K562 (cell line): ENCODE measurements around the gene NDFIP1. TPM values are rescaled to one million over a fixed set of nuclear protein-coding genes. Genes with fewer than 3 reads are reported as not detected.

ENCODE experiments used
- ATAC-seq: fragments of 200-7000 bp; cut with Tn5 transposase; 3 replicates; pipeline ENCODE4 v1.9.1; 2020; ENCODE audit warnings: moderate library complexity
- BruUV-seq: library from RNA; stranded (reverse); fragments of 400-500 nt; replicated peaks from 2 replicates; lab custom pipeline; 2021; lab: Mats Ljungman, UMichigan
- CTCF ChIA-PET: fragments of 300-600 bp; formaldehyde crosslinking; extraction: SDS; loops from one replicate; lab custom pipeline; 2021; ENCODE audit warnings: low intra/inter-chr PET ratio; lab: Yijun Ruan, JAX
- POLR2A ChIA-PET: fragments of 300-600, 350-650 bp; sonication (Branson Sonifier 250); formaldehyde crosslinking; extraction: SDS; loops from one replicate; lab custom pipeline; 2021; ENCODE audit warnings: antibody characterized with exemption, inconsistent platforms; lab: Yijun Ruan, JAX
- DNase-seq, 4 experiments: peaks; one replicate each; pipeline versions ENCODE4 v3.0.0 to v3.0.0-alpha.2; 2011 to 2018; ENCODE audit warnings: low spot score in 3 of 4, mixed read lengths in 3 of 4; ENCODE audit errors: extremely low read depth in 1 of 4
- FAIRE-seq: peaks from 2 replicates; lab custom pipeline; 2011; peaks lifted over from hg19 to GRCh38; lab: Jason Lieb, UNC
- H2AFZ ChIP-seq: 2 replicates; pipeline ENCODE4 v1.6.0; 2011; ENCODE audit warnings: low read depth, low read length, control low read depth, inconsistent platforms
- H3K27ac ChIP-seq: fragments of 200-600 bp; 3 replicates; pipeline ENCODE4 v1.8.0; 2011; ENCODE audit warnings: low read depth, mild to moderate bottlenecking, control low read depth, inconsistent platforms, low read length, moderate library complexity, mixed read lengths; ENCODE audit errors: extremely low read depth
- H3K27me3 ChIP-seq, 2 experiments: fragments of 300-600 bp in 1 of 2; 2 replicates in 1 of 2; 3 replicates in 1 of 2; pipeline versions ENCODE4 v1.6.0 to v1.8.0; 2011; ENCODE audit warnings: inconsistent platforms in 2 of 2, low read length in 2 of 2, mild to moderate bottlenecking in 1 of 2, mixed read lengths in 1 of 2, moderate library complexity in 1 of 2; ENCODE audit not compliant: control insufficient read depth in 2 of 2, insufficient read depth in 2 of 2
- H3K36me3 ChIP-seq: fragments of 300-600 bp; 3 replicates; pipeline ENCODE4 v1.8.0; 2011; ENCODE audit warnings: mild to moderate bottlenecking, low read length, inconsistent platforms; ENCODE audit not compliant: control insufficient read depth, insufficient read depth
- H3K4me1 ChIP-seq, 2 experiments: fragments of 200-600 bp in 1 of 2; replicated peaks in 1 of 2; 2 replicates in 1 of 2; 3 replicates in 1 of 2; pipeline versions ENCODE4 v1.5.1 to v1.8.0; 2011; ENCODE audit warnings: inconsistent platforms in 2 of 2, low read length in 2 of 2, mild to moderate bottlenecking in 1 of 2, mixed read lengths in 1 of 2, moderate library complexity in 1 of 2; ENCODE audit not compliant: control insufficient read depth in 2 of 2, insufficient read depth in 2 of 2
- H3K4me2 ChIP-seq: 2 replicates; pipeline ENCODE4 v1.6.1; 2011; ENCODE audit warnings: low read length, control low read depth, inconsistent platforms, mixed read lengths; ENCODE audit not compliant: insufficient read depth
- H3K4me3 ChIP-seq: fragments of 200-600 bp; sonication (generic), shearing (Covaris generic); 2 replicates; pipeline ENCODE4 v1.5.1; 2016; ENCODE audit warnings: control low read depth, inconsistent platforms
- H3K79me2 ChIP-seq: fragments of 200-600 bp; 3 replicates; pipeline ENCODE4 v1.8.0; 2011; ENCODE audit warnings: low read length, inconsistent platforms; ENCODE audit not compliant: control insufficient read depth, insufficient read depth
- H3K9ac ChIP-seq, 2 experiments: 2 replicates each; pipeline versions ENCODE4 v1.6.0 to v1.6.1; 2011; ENCODE audit warnings: low read depth in 2 of 2, low read length in 2 of 2, control low read depth in 1 of 2, inconsistent platforms in 1 of 2, mild to moderate bottlenecking in 1 of 2, mixed read lengths in 1 of 2; ENCODE audit not compliant: insufficient read depth in 1 of 2
- H3K9me1 ChIP-seq: one replicate; pipeline ENCODE4 v1.6.0; 2011; ENCODE audit warnings: inconsistent platforms, mild to moderate bottlenecking, low read length, moderate library complexity; ENCODE audit not compliant: control insufficient read depth, insufficient read depth
- H3K9me3 ChIP-seq: replicated peaks from 2 replicates; pipeline ENCODE4 v1.5.1; 2011; ENCODE audit warnings: low read depth, low read length, inconsistent platforms; ENCODE audit not compliant: control insufficient read depth, insufficient read depth
- H4K20me1 ChIP-seq: replicated peaks from 2 replicates; pipeline ENCODE4 v1.6.1; 2011; ENCODE audit warnings: low read length, inconsistent platforms, mixed read lengths; ENCODE audit not compliant: control insufficient read depth, insufficient read depth
- ZHX1 ChIP-seq: fragments of 150-350 bp; conservative IDR thresholded peaks from 2 replicates; pipeline ENCODE4 v1.6.1; 2014; ENCODE audit warnings: low read length
- ZNF764 ChIP-seq: fragments of 250-450 bp; sonication (Bioruptor Pico); IDR thresholded peaks from 2 replicates; pipeline ENCODE4 v1.4.0; 2020; ENCODE audit warnings: low read depth, mild to moderate bottlenecking, moderate library complexity
- WGBS: fragments of 100-300 bp; shearing (Covaris generic); methylation state at CpG from one replicate; pipeline ENCODE4 v1.1.6; 2016; ENCODE audit warnings: low coverage, mixed read lengths; ENCODE audit not compliant: insufficient coverage; ENCODE audit errors: missing lambda C conversion rate; 5-methylcytosine and 5-hydroxymethylcytosine counted together
- in situ Hi-C: fragments of 300-500 bp; cut with MboI; formaldehyde crosslinking; loops from 4 replicates; pipeline ENCODE4 v1.15.0; 2018; ENCODE audit warnings: inconsistent platforms, mixed read lengths
- intact Hi-C: fragments of 100-400 bp; cut with micrococcal nuclease; formaldehyde crosslinking; loops from 2 replicates; pipeline ENCODE4 v1.14.2; 2022
- polyA plus RNA-seq, 8 experiments: library from polyadenylated mRNA; depleted of rRNA in 4 of 8; stranded (reverse) in 5 of 8; unstranded in 3 of 8; fragments of >200 nt; fragmentation: Nextera tagmentation in 2 of 8; fragmentation: Illumina TruSeq in 1 of 8; extraction: Ambion mirVana in 2 of 8; extraction: Trizol in 1 of 8; gene quantifications; 2 replicates each; pipeline versions ENCODE4 v1.2.1 to v1.2.3, GENCODE V29; 2011 to 2014; ENCODE audit warnings: inconsistent platforms in 1 of 8, missing spikeins in 1 of 8
- total RNA-seq, 7 experiments: library from RNA; depleted of rRNA in 6 of 7; stranded (reverse); fragments of >200 nt in 6 of 7; fragmentation: Illumina TruSeq in 2 of 7; extraction: Trizol in 2 of 7; gene quantifications; 2 replicates each; pipeline versions ENCODE4 v1.2.1 to v1.2.3, GENCODE V29; 2011 to 2021; ENCODE audit warnings: low replicate concordance in 1 of 7

Gene NDFIP1
- total and polyA plus RNA-seq, 9 of the 15 experiments (the other 6 are each of a cell fraction or from before 2014, with no cell fraction given), result 5.3 to 37.5 (median 31.9) TPM

DNA sequence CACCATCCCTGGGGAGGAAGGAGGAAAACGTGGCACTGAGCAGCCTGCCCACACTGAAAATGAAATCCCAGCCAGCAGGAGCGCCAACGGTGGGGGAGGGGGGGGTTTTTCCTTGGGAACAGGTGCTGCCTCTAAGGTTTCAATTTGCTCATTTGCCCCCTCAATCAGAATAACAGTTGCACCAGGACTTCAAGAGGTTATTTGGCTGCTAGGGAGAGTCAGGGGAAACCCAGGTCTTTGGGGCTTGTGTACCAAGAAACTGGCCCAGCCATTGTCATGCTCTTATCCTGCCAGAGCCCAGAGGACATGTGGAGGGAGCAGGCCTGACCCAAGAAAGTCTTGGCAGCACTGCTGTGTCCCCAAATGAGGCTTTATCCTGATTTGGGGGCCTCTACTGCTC, 66.5 kb downstream of the NDFIP1 start:
- Histone ChIP-seq H3K79me2 (no peaks in the 10 kb centered on the region), H3K4me3 (no peak overlapping the region), H2AFZ (no peak overlapping the region), H3K4me1 (no peaks in the 10 kb centered on the region), H3K9me3 (no peaks in the 10 kb centered on the region), H3K9ac (no peak overlapping the region), H4K20me1 (peaks cover 3% of the 10 kb centered on the region; the same call in 1 of the 2 replicates), H3K27me3 (peaks cover 46 to 64% of the 10 kb centered on the region in 2 experiments), H3K36me3 (no peaks in the 10 kb centered on the region), H3K27ac (no peak overlapping the region), H3K4me2 (no peak overlapping the region), H3K9me1 (no peaks in the 10 kb centered on the region)
- ATAC-seq (no peak), DNase-seq (no peak), FAIRE-seq (no peak)
- intact Hi-C loops (no loop called here), in situ Hi-C loops (no loop called here)
- no TSS peak for BruUV-seq
- no peak for TF ChIP-seq ZHX1
- no peak for TF ChIP-seq ZNF764 (CRISPR knock-in tag)
- CTCF ChIA-PET, result no interaction called here
- 0% methylated on average over 3 of the region's 3 CpGs for WGBS
- POLR2A ChIA-PET, result interaction anchor here (0.7 kb wide), 1 partner anchor 120 kb away, joined by 3 read pairs; no protein-coding TSS in a partner anchor
